GM18508 (cell line): ENCODE results near the gene SLC39A10.

Experiments used
- ATAC-seq: cut with Tn5 transposase; IDR thresholded peaks from one replicate; pipeline ENCODE4 v1.9.1; 2021; ENCODE audit warnings: moderate number of reproducible peaks; ENCODE audit not compliant: insufficient read depth, unreplicated experiment

Gene SLC39A10

DNA sequence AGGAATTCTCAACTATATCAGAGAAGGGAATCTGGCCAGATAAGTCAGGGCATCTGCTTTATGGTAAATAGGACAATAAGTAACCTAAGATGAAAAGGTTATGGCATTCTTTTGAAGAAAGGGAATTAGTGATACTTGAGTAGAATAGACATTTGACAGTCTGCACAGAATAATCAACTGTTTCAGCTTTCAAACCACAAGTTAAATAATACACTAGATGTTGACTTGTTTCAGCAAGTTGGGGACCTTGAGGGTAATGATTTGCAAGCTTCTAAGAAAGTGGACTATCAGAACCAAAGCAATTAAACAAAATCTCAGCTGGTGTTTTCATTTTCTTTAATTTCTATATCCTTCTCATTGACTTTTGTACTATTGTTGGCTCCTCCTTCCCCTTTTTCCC, 54.5 kb downstream of the SLC39A10 start:
- ATAC-seq = peak; percentile 86

DNA sequence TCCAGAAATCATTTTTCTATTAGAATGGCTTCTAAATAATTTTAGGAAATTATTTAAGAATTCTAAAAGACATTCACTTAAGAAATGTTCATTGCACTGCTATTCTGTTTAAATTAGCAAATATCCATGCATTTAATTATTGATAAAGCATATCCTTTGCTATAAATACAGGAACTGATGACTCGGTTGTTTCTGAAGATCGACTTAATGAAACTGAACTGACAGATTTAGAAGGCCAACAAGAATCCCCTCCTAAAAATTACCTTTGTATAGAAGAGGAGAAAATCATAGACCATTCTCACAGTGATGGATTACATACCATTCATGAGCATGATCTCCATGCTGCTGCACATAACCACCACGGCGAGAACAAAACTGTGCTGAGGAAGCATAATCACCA, 59.4 kb downstream of the SLC39A10 start:
- no peak for ATAC-seq

- no peak for ATAC-seq
Observed at GRCh38 chr2:195721042-195721441, 64.0 kb downstream of the SLC39A10 start.

DNA sequence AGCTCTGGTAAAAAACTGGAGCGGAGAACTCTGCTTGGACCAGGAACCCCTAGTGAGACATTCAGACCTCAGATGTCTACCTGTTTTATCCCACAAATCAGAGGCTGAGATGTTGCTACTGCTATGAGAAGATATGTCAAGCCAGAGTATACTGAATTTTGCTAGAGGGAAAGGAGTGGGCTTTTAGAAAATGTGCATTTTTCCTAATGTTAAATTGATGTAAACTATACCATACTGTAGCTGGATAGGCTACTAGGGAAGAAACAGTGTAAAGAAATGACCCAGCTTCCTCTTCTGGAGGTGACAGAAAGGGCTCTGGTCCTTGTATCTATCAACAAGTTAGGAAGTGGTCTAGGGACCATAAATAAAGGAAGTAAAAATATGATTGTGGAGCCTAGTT, 65.0 kb downstream of the SLC39A10 start:
- no peak for ATAC-seq

DNA sequence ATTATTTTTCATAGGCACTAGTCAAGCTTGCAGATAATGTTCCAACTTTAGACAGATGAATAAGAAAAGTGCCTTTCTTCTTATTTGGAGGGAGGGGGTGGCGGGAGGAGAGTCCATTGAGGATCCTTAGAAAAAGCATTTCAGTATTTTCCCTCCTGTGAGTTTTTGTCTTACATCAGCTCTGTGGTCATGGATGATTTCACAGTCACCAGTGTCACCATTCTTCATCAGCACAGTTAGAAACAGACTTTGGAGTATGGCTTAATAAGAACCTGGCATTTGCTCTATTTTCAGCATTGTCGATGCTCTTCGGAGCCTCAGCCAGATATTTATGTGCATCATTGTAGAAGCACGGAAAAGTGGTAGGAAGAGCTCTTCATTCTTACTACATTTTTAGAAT, 70.1 kb downstream of the SLC39A10 start:
- ATAC-seq = no peak

GRCh38 chr2:195730912-195731311, 73.9 kb downstream of the SLC39A10 start:
- ATAC-seq = no peak

DNA sequence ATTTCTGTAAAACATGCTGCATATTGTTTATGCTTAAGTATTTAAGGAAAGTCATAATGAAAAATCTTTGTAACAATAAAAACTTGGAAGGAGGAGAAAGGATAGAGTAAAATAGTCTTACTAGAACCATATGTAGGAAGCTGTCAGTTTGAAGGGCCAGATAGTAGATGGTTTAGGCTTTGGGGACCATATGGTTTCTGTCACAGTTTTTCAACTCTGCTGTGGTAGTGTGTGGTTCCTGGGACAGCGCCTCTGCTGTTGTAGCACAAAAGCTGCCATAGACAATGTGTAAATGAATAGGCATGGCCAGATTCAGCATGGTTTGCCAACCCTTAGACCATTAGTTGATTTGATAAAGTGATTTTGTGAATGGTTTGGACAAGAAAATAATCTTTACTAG, 75.5 kb downstream of the SLC39A10 start:
- no peak for ATAC-seq

- ATAC-seq = no peak
Observed at GRCh38 chr2:195733831-195734230, 76.8 kb downstream of the SLC39A10 start.

DNA sequence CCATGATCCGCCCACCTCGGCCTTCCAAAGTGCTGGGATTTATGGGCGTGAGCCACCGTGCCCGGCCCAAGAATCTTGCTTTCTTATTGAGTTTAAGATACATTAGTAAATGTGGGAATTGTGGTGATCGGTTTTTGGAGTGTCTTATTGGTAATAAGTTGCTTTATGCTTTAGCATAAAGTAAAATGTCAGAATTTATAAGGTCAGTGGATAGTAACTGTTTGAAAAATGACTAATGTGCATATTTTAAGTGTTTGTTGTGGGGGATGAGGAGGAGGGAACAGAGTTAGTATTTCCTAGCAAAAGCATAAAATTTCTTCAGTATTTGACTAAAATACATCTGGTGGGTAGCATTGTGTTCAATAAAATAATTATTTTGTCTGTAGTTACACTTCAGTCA, 77.4 kb downstream of the SLC39A10 start:
- ATAC-seq = no peak

DNA sequence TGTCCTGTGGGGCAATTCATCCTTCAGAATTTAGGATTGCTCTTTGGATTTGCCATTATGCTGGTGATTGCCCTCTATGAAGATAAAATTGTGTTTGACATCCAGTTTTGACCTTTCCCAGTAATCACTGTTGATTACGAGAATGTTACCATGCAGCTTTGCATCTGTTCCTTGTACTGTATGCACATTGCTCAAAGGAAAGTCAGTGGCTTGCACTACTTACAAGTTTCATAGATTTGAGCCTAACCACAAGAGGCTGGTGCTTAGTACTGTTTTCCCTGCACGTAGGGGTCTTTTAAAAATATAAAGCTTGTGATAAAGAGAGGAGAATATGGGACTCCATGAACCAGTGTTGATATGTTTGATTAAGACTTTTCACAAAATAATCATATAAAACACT, 77.9 kb downstream of the SLC39A10 start:
- no peak for ATAC-seq

DNA sequence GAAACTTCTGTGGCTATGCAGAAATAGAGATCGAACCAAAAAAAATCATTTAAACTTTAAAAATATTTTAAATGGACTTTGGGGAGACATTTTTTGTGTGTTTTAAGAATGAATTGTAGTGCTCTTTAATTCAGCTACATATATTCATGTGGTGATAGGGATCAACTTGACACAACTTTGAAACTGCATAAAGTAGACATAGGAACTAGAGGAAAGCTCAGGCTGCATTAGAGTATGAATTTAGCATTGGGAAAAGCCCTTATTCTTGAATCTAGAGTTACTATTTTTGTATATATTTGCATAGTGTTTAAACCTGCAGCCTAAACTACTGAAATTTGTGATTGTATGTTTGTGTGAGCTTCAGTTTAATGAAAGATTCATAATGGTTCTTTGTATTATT, 78.3 kb downstream of the SLC39A10 start:
- no peak for ATAC-seq

- no peak for ATAC-seq
Observed at GRCh38 chr2:195737511-195738325, 80.7 kb downstream of the SLC39A10 start.

GRCh38 chr2:195741191-195741590, 84.2 kb downstream of the SLC39A10 start:
- no peak for ATAC-seq

- no peak for ATAC-seq
Observed at GRCh38 chr2:195756218-195756942, 99.4 kb downstream of the SLC39A10 start.

GRCh38 chr2:195758846-195759245, 101.8 kb downstream of the SLC39A10 start:
- ATAC-seq = no peak

DNA sequence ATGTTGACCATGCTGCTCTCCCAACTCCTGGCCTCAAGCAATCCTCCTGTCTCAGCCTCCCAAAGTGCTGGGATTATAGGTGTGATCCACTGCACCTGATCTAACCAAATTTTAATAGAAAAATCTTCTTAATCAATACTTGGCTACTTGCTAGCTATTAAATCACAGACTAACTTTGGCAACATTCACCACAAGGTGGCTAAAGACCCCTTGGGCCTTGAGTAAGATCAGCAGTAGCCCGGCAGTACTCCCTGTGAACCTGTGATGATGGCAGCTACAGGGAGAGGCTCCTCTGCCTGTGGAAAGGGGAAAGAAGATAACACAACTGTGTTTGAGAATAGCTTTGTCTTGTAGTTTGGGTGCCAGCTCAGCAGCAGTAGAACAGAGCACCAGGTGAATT, 102.9 kb downstream of the SLC39A10 start:
- no peak for ATAC-seq

- ATAC-seq = no peak
Observed at GRCh38 chr2:195763866-195764265, 106.8 kb downstream of the SLC39A10 start.

GRCh38 chr2:195766691-195767090, 109.7 kb downstream of the SLC39A10 start:
- ATAC-seq = no peak

DNA sequence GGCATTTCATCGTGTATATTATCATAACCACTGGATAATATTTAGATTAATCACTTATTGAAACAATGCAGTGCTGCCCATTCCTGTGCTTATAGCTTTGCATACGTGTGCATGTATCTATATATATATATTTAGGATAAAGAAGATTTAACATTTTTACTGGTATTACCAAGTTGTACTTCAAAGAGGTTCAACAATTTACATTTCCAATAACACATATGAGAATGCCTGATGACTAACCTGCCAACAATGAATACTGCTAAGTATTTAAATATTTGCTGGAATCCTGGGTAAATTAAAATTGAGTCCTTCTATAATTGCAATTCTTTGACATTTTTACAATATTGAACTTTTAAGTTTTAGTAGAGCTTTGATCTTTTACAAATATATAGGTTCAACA, 111.4 kb downstream of the SLC39A10 start:
- no peak for ATAC-seq

- ATAC-seq = no peak
Observed at GRCh38 chr2:195769975-195770374, 112.9 kb downstream of the SLC39A10 start.

DNA sequence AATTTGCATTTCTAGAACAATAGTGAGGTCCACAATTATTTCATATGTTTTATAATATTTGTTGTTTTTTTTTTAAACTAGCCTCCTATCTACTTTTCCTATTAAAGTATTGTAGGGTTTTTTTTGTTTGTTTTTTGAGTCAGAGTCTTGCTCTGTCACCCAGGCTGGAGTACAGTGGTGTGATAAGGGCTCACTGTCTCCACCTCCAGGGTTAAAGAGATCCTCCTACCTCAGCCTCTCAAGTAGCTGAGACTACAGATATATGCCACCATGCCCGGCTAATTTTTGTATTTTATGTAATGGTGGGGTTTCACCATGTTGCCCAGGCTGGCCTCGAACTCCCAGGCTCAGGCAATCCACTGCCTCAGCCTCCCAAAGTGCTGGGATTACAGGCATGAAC, 122.5 kb downstream of the SLC39A10 start:
- no peak for ATAC-seq

GRCh38 chr2:195782156-195782555, 125.1 kb downstream of the SLC39A10 start:
- ATAC-seq = no peak
